Right lobe of liver (tissue), 6 donors: ENCODE measurements around the gene CCSER1. TPM values are rescaled to one million over a fixed set of nuclear protein-coding genes. Genes with fewer than 3 reads are reported as not detected.
"Not testable (repeated sequence)": the region's sequence is repeated elsewhere in the genome, so short reads cannot be mapped to it uniquely, and the experiment has no call there.

Experiments used
- ATAC-seq, 4 donors: fragments of 200-7000 bp; cut with Tn5 transposase; one replicate each; pipeline ENCODE4 v1.9.1; 2020; ENCODE audit warnings: mild to moderate bottlenecking in 4 of 4, moderate library complexity in 4 of 4
- DNase-seq, 3 donors: peaks; one replicate each; pipeline ENCODE4 v3.0.0-alpha.2; 2020
- H3K27ac ChIP-seq, 3 donors: fragments of 200-600 bp; one replicate each; pipeline ENCODE4 v1.8.0; 2022
- H3K27me3 ChIP-seq, 2 donors: fragments of 200-600 bp; one replicate each; pipeline ENCODE4 v1.8.0; 2022
- H3K36me3 ChIP-seq, 4 donors: fragments of 200-600 bp; sonication (generic) in 1 of 4; one replicate each; pipeline versions ENCODE4 v1.5.1 to v1.8.0; 2017 to 2022; ENCODE audit warnings: control low read depth in 1 of 4
- H3K4me1 ChIP-seq, 4 donors: fragments of 200-600 bp; sonication (generic) in 1 of 4; one replicate each; pipeline versions ENCODE4 v1.5.1 to v1.8.0; 2017 to 2022; ENCODE audit warnings: control low read depth in 1 of 4
- H3K4me3 ChIP-seq, 3 donors: fragments of 200-600 bp; one replicate each; pipeline ENCODE4 v1.8.0; 2022
- H3K9me3 ChIP-seq, 4 donors: fragments of 200-600 bp; sonication (generic) in 1 of 4; one replicate each; pipeline versions ENCODE4 v1.5.1 to v1.8.0; 2017 to 2022; ENCODE audit warnings: control low read depth in 1 of 4
- CTCF ChIP-seq, 4 donors: fragments of 200-600 bp in 3 of 4; fragments of 450-650 bp in 1 of 4; IDR thresholded peaks; one replicate each; pipeline versions ENCODE4 v1.5.1 to v1.8.0; 2016 to 2022; ENCODE audit warnings: antibody characterized with exemption in 4 of 4, mild to moderate bottlenecking in 2 of 4
- POLR2A ChIP-seq: fragments of 450-650 bp; IDR thresholded peaks from one replicate; pipeline ENCODE4 v1.6.1; 2017; ENCODE audit warnings: antibody characterized with exemption, mild to moderate bottlenecking
- WGBS: methylation state at CpG from one replicate; pipeline ENCODE4 v1.1.6; 2018; ENCODE audit warnings: low coverage, low lambda C conversion rate; ENCODE audit not compliant: insufficient coverage; ENCODE audit errors: missing lambda C conversion rate; 5-methylcytosine and 5-hydroxymethylcytosine counted together
- intact Hi-C, 2 donors: fragments of 100-400 bp; cut with DNase I; formaldehyde crosslinking; loops; one replicate each; pipeline versions ENCODE4 v1.11.2 to v1.14.1; 2022
- total RNA-seq, 6 experiments: library from RNA; depleted of rRNA in 2 of 6; stranded (reverse); fragments of >200 nt in 2 of 6; fragmentation: NEBNext Ultra II Directional in 3 of 6; extraction: Animal tissue kit (Norgen Biotek cat#: 25700) in 3 of 6; gene quantifications; one replicate each; pipeline versions ENCODE4 v1.1.0 to v1.2.4, GENCODE V29; 2016 to 2023
- donor health status: DM: no; HTN: yes; CAD: no.
- donor health status: DM: no; HTN: no; CAD: no.
- donor health status: DM: no; HTN: no; CAD: no.
- donor health status: DM: no; HTN: yes; CAD: no.
- donor health status: DM: no; HTN: yes; CAD: no.

Gene CCSER1
- total RNA-seq, 6 experiments from 2014 or later: 0.15 to 1.00 (median 0.65) TPM

GRCh38 chr4:91212211-91212610 lies 1085.0 kb downstream of the CCSER1 start:
- ATAC-seq (no peak), DNase-seq (no peak)
- H3K27ac ChIP-seq: no peak overlapping the region
- no peaks in the 10 kb centered on the region for H3K36me3 ChIP-seq
- 15% methylated on average over 3 of the region's 3 CpGs for WGBS
- intact Hi-C loops: no loop called here
- H3K4me1 ChIP-seq: no peaks in the 10 kb centered on the region
- TF ChIP-seq POLR2A (no peak), CTCF (IDR thresholded peaks at IDR 0.05) (no peak)
- no peak overlapping the region for H3K4me3 ChIP-seq
- H3K27me3 ChIP-seq: peaks cover 0 to 2% of the 10 kb centered on the region in 2 donors
- H3K9me3 ChIP-seq: no peaks in the 10 kb centered on the region

DNA sequence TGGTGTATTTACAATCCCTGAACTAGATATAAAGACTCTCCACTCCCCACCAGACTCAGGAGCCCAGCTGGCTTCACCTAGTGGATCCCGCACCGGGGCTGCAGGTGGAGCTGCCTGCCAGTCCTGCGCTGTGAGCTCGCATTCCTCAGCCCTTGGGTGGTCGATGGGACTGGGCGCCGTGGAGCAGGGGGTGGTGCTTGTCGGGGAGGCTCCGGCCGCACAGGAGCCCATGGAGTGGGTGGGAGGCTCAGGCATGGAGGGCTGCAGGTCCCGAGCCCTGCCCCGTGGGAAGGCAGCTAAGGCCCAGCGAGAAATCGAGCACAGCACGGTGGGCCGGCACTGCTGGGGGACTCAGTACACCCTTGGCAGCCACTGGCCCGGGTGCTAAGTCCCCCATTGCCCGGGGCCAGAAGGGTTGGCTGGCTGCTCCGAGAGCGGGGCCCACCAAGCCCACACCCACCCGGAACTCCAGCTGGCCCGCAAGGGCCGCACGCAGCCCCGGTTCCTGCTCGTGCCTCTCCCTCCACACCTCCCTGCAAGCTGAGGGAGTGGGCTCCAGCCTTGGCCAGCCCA lies 1090.7 kb downstream of the CCSER1 start:
- H3K4me3 ChIP-seq, H3K27ac ChIP-seq, ATAC-seq, H3K27me3 ChIP-seq, H3K36me3 ChIP-seq, DNase-seq, H3K4me1 ChIP-seq, intact Hi-C loops, H3K9me3 ChIP-seq: not testable (repeated sequence)
- no CpG with 5 or more reads among the region's 26 CpGs for WGBS

DNA sequence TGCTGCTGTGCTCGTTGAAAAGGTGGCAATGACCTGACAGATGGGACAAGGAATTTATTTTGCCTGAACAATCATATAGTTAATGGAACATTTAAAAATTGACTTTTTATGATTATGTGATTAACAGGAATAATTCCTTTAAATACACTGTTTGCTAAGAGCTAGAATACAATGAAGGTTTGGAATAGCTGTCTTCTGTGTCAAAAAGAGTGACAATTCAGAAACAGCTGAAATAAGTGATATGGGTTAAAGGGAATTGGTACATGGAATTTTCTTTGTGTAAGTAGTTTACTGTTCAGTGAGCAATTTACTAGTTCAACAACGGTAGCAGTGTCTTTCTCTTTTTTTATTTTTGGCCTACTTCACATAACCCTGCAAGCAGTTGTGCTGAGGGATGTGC lies 1093.1 kb downstream of the CCSER1 start:
- ATAC-seq (no peak), DNase-seq (no peak)
- no peaks in the 10 kb centered on the region for H3K9me3 ChIP-seq
- H3K27ac ChIP-seq: no peak overlapping the region
- no peaks in the 10 kb centered on the region for H3K4me1 ChIP-seq
- H3K27me3 ChIP-seq: no peaks in the 10 kb centered on the region
- H3K4me3 ChIP-seq: no peak overlapping the region
- intact Hi-C loops: no loop called here
- TF ChIP-seq POLR2A (no peak), CTCF (IDR thresholded peaks at IDR 0.05) (no peak)
- 48% methylated on average over 2 of the region's 2 CpGs for WGBS
- H3K36me3 ChIP-seq: no peaks in the 10 kb centered on the region

GRCh38 chr4:91222014-91222413 lies 1094.8 kb downstream of the CCSER1 start:
- intact Hi-C loops: no loop called here
- Histone ChIP-seq H3K4me3 (no peak overlapping the region), H3K36me3 (no peaks in the 10 kb centered on the region), H3K27ac (no peak overlapping the region), H3K9me3 (no peaks in the 10 kb centered on the region), H3K27me3 (no peaks in the 10 kb centered on the region), H3K4me1 (no peaks in the 10 kb centered on the region)
- 68% methylated on average over 3 of the region's 4 CpGs for WGBS
- ATAC-seq (no peak), DNase-seq (no peak)
- TF ChIP-seq CTCF (IDR thresholded peaks at IDR 0.05): no peak
- TF ChIP-seq POLR2A: no peak

GRCh38 chr4:91226867-91227266 lies 1099.7 kb downstream of the CCSER1 start:
- Histone ChIP-seq H3K36me3 (no peaks in the 10 kb centered on the region), H3K4me3 (no peak overlapping the region), H3K27ac (no peak overlapping the region), H3K9me3 (no peaks in the 10 kb centered on the region), H3K4me1 (no peaks in the 10 kb centered on the region), H3K27me3 (no peaks in the 10 kb centered on the region)
- intact Hi-C loops: no loop called here
- ATAC-seq (no peak), DNase-seq (no peak)
- 32% methylated on average over 1 of the region's 1 CpG for WGBS
- TF ChIP-seq CTCF (IDR thresholded peaks at IDR 0.05) (no peak), POLR2A (no peak)
